ENCODE data around the gene REX1BD.

The REX1BD gene

DNA sequence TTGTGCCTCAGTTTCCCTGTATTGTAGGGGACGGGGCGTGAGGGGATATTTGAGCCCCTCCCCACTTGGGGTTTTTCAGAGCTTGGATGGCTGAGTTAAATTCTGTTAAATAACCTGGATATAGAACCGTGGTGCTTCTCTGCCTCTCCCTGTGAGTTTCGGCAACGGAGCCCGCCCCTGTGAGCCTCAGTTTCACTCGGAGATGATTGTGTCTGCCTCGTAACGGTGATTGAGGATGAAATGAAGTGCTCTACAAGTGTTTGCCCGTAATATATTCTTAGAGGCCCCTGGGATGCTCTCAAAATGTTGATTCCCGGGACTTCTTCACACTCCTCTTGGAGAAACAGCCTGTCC lies 30.4 kb upstream of the REX1BD start:
- Histone ChIP-seq H3K27me3 (ENCODE audit: control insufficient read depth in 1 of 2, insufficient read depth in 2 of 2, low read length in 2 of 2) (no peaks in the 10 kb centered on the region), H3K4me3 (ENCODE audit: low read length in 2 of 2) (peak overlapping the region; percentile 92 to 95), H3K36me3 (ENCODE audit: control insufficient read depth in 2 of 2, insufficient read depth in 2 of 2, low read length in 2 of 2) (peaks cover 4 to 6% of the 10 kb centered on the region in 2 donors), H3K27ac (ENCODE audit: low read length) (peak overlapping the region; percentile 93), H3K9ac (ENCODE audit: low read length in 2 of 2) (peak overlapping the region; percentile 96 to 99), H3K9me3 (ENCODE audit: control insufficient read depth in 2 of 2, low read length in 2 of 2) (no peaks in the 10 kb centered on the region), H3K4me1 (ENCODE audit: control insufficient read depth, insufficient read depth, low read length) (peaks cover 13% of the 10 kb centered on the region)

DNA sequence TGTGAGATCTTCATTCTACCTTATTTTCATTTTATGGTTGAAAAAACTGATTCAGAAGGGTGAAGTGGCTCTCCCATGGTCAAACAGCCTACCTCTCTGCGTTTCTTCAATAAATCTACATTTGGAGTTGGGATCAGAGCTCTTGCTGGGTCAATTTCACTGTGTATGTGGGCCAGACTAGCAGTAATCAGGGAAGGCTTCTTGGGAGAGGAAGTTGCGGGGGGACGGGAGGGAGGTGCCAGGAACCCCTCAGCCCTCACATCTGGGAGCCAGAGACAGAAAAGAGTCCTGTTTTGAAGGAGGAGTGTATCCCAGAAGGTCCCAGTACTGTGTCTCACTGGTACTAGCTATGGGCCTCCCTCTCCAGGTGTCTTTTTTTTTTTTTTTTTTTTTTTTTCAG lies 30.0 kb upstream of the REX1BD start:
- Histone ChIP-seq H3K4me3 (ENCODE audit: low read length in 2 of 2) (peak overlapping the region; percentile 92 to 95), H3K36me3 (ENCODE audit: control insufficient read depth in 2 of 2, insufficient read depth in 2 of 2, low read length in 2 of 2) (peaks cover 4 to 9% of the 10 kb centered on the region in 2 donors), H3K27me3 (ENCODE audit: control insufficient read depth in 1 of 2, insufficient read depth in 2 of 2, low read length in 2 of 2) (no peaks in the 10 kb centered on the region), H3K9ac (ENCODE audit: low read length in 2 of 2) (peak overlapping the region; percentile 96 to 99), H3K9me3 (ENCODE audit: control insufficient read depth in 2 of 2, low read length in 2 of 2) (no peaks in the 10 kb centered on the region), H3K27ac (ENCODE audit: low read length) (peak overlapping the region; percentile 93), H3K4me1 (ENCODE audit: control insufficient read depth, insufficient read depth, low read length) (peaks cover 13% of the 10 kb centered on the region)

DNA sequence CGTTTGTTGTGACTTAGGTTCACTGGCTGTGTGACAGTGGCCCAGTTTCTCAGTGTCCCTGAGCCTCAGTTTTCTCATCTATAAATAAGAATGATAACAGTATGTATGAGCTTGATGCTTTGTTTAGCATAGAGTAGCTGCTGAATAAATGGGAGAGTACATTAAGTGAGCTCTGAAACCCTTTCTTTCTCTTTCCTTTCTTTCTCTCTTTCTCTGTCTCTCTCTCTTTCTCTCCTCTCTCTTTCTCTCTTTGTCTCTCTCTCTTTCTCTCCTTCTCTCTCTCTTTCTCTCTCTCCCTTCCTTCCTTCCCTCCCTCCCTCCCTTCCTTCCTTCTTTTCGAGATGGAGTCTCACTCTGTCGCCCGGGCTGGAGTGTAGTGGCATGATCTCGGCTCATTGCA lies 28.9 kb upstream of the REX1BD start:
- H3K4me3 ChIP-seq (ENCODE audit: low read length in 2 of 2): no peak overlapping the region
- no peak overlapping the region for H3K27ac ChIP-seq (ENCODE audit: low read length)
- H3K9me3 ChIP-seq (ENCODE audit: control insufficient read depth in 2 of 2, low read length in 2 of 2): no peaks in the 10 kb centered on the region
- peaks cover 7 to 15% of the 10 kb centered on the region in 2 donors for H3K36me3 ChIP-seq (ENCODE audit: control insufficient read depth in 2 of 2, insufficient read depth in 2 of 2, low read length in 2 of 2)
- H3K4me1 ChIP-seq (ENCODE audit: control insufficient read depth, insufficient read depth, low read length): peaks cover 13% of the 10 kb centered on the region
- H3K27me3 ChIP-seq (ENCODE audit: control insufficient read depth in 1 of 2, insufficient read depth in 2 of 2, low read length in 2 of 2): no peaks in the 10 kb centered on the region
- H3K9ac ChIP-seq (ENCODE audit: low read length in 2 of 2): no peak overlapping the region

DNA sequence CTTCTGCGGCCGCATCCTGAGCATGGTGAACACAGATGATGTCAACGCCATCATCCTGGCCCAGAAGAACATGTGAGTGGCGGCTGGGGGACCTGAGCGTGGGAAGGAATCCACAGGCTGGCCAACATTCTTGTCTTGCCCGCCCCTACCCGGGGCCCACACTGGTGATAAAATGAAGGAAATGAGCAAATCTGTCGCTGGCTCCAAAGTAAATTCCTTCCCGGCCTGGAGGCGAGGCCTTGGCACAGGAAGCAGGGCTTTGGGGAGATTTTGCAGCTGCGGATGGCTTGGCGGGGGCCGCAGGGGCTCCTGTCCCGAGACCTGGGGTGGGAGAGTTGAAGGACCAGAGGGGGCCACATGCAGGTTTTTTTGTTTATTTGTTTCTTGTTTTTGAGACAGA lies 26.5 kb upstream of the REX1BD start:
- Histone ChIP-seq H3K4me1 (ENCODE audit: control insufficient read depth, insufficient read depth, low read length) (peaks cover 13% of the 10 kb centered on the region), H3K9ac (ENCODE audit: low read length in 2 of 2) (no peak overlapping the region), H3K27me3 (ENCODE audit: control insufficient read depth in 1 of 2, insufficient read depth in 2 of 2, low read length in 2 of 2) (no peaks in the 10 kb centered on the region), H3K4me3 (ENCODE audit: low read length in 2 of 2) (no peak overlapping the region), H3K27ac (ENCODE audit: low read length) (no peak overlapping the region), H3K36me3 (ENCODE audit: control insufficient read depth in 2 of 2, insufficient read depth in 2 of 2, low read length in 2 of 2) (peaks cover 18 to 29% of the 10 kb centered on the region in 2 donors), H3K9me3 (ENCODE audit: control insufficient read depth in 2 of 2, low read length in 2 of 2) (no peaks in the 10 kb centered on the region)

DNA sequence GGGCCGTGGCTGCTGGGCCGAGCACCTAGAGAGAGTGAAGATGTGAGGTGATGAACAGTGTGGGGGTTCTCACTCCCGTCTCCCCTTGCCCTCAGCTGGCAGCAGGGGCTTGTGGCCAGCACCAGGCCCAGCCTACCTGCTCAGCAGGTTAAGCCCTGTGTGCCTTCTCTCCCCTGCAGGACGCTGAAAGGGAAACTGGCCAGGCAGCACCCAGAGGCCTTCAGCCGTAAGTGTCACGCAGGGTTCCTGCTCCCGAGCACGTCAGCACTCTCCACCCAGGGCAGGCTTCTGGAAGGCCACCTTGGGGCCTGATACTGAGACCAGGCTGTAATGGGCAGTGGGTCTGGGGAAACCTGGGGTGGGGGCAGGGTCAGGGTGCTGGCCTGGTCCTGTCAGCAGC lies 21.6 kb upstream of the REX1BD start:
- H3K27ac ChIP-seq (ENCODE audit: low read length): no peak overlapping the region
- no peaks in the 10 kb centered on the region for H3K27me3 ChIP-seq (ENCODE audit: control insufficient read depth in 1 of 2, insufficient read depth in 2 of 2, low read length in 2 of 2)
- no peak overlapping the region for H3K9ac ChIP-seq (ENCODE audit: low read length in 2 of 2)
- peaks cover 35 to 46% of the 10 kb centered on the region in 2 donors for H3K36me3 ChIP-seq (ENCODE audit: control insufficient read depth in 2 of 2, insufficient read depth in 2 of 2, low read length in 2 of 2)
- H3K4me3 ChIP-seq (ENCODE audit: low read length in 2 of 2): no peak overlapping the region
- no peaks in the 10 kb centered on the region for H3K4me1 ChIP-seq (ENCODE audit: control insufficient read depth, insufficient read depth, low read length)
- no peaks in the 10 kb centered on the region for H3K9me3 ChIP-seq (ENCODE audit: control insufficient read depth in 2 of 2, low read length in 2 of 2)

DNA sequence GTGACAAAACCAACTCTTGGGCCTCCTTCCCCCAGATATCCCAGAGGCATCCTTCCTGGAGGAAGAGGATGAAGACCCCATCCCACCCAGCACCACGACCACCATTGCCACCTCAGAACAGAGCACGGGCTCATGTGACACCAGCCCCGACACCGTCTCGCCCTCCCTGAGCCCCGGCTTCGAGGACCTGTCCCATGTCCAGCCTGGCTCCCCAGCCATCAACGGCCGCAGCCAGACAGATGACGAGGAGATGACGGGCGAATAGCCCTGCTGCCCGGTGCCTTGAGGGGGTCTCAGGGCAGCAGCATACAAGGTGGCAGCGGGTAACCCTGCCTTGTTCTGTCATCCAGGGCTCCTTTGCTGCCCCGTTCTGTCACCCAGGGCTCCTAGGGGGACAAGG lies 20.2 kb upstream of the REX1BD start:
- Histone ChIP-seq H3K4me1 (ENCODE audit: control insufficient read depth, insufficient read depth, low read length) (peaks cover 12% of the 10 kb centered on the region), H3K36me3 (ENCODE audit: control insufficient read depth in 2 of 2, insufficient read depth in 2 of 2, low read length in 2 of 2) (peaks cover 32 to 41% of the 10 kb centered on the region in 2 donors), H3K27me3 (ENCODE audit: control insufficient read depth in 1 of 2, insufficient read depth in 2 of 2, low read length in 2 of 2) (no peaks in the 10 kb centered on the region), H3K9ac (ENCODE audit: low read length in 2 of 2) (no peak overlapping the region), H3K27ac (ENCODE audit: low read length) (no peak overlapping the region), H3K4me3 (ENCODE audit: low read length in 2 of 2) (no peak overlapping the region), H3K9me3 (ENCODE audit: control insufficient read depth in 2 of 2, low read length in 2 of 2) (no peaks in the 10 kb centered on the region)

DNA sequence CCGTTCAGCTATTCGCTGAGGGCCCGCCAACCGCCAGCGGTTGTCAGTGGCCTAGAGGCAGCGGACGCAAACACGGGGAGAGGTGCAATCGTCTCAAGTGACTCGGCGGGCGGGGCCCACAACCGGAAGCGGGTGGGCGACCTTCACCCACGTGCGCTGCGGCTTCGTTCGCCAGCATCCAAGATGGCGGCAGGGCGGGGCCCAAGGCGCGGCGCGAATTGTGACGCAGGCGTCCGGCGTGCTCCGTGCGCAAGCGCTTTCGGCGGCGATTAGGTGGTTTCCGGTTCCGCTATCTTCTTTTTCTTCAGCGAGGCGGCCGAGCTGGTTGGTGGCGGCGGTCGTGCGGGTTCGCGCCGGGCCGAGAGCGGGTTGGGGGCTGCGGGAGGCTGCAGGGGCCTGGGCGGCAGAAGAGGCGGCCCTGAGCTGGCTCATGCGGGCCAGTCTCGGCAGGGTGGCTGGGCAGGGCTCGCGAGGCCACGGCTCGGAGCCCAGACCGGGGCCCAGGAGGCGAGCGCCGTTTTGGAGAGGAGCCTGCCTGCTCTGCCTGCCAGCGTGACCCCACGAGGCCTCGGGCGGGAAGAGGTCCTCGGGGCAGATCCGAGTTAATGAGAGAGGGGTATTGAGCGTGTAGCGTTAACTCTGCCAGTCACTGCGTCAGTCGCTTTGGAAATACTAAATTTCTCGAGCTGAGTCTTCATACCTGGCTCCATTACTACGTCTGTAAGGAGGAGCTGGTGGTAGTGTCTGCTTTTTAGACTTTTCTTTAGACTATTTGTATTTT lies 16.8 kb upstream of the REX1BD start, which contains the start of gene UBA52:
TSS of gene UBA52 (plus strand) at position 294 of the 781 bp plus-strand sequence. CDS start 1,444 bp downstream, outside the sequence.
- Histone ChIP-seq H3K9me3 (ENCODE audit: control insufficient read depth in 2 of 2, low read length in 2 of 2) (no peaks in the 10 kb centered on the region), H3K27me3 (ENCODE audit: control insufficient read depth in 1 of 2, insufficient read depth in 2 of 2, low read length in 2 of 2) (no peaks in the 10 kb centered on the region), H3K4me3 (ENCODE audit: low read length in 2 of 2) (peak within 1 kb of the TSS; percentile 95 to 97), H3K4me1 (ENCODE audit: control insufficient read depth, insufficient read depth, low read length) (peaks cover 15% of the 10 kb centered on the region), H3K36me3 (ENCODE audit: control insufficient read depth in 2 of 2, insufficient read depth in 2 of 2, low read length in 2 of 2) (peaks cover 40 to 44% of the 10 kb centered on the region in 2 donors), H3K9ac (ENCODE audit: low read length in 2 of 2) (peak within 1 kb of the TSS; percentile 95 to 98), H3K27ac (ENCODE audit: low read length) (peak within 1 kb of the TSS; percentile 86)

DNA sequence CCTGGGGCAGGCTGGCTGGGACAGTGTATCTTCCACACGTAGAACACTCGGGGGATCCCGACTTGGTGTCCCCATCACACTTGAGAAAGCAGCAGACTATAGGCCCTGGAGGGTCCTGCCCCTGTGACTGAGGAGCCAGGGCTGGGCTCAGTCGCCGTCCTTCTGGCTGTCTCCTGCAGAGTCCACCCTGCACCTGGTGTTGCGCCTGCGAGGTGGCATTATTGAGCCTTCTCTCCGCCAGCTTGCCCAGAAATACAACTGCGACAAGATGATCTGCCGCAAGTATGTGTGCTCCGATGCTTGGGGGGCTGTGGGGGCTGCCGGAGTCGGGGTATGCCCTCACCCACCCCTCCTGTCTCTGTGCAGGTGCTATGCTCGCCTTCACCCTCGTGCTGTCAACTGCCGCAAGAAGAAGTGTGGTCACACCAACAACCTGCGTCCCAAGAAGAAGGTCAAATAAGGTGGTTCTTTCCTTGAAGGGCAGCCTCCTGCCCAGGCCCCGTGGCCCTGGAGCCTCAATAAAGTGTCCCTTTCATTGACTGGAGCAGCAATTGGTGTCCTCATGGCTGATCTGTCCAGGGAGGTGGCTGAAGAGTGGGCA lies 13.8 kb upstream of the REX1BD start:
- H3K27ac ChIP-seq (ENCODE audit: low read length): no peak overlapping the region
- H3K9me3 ChIP-seq (ENCODE audit: control insufficient read depth in 2 of 2, low read length in 2 of 2): no peaks in the 10 kb centered on the region
- H3K4me3 ChIP-seq (ENCODE audit: low read length in 2 of 2): no peak overlapping the region
- H3K4me1 ChIP-seq (ENCODE audit: control insufficient read depth, insufficient read depth, low read length): peaks cover 15% of the 10 kb centered on the region
- no peaks in the 10 kb centered on the region for H3K27me3 ChIP-seq (ENCODE audit: control insufficient read depth in 1 of 2, insufficient read depth in 2 of 2, low read length in 2 of 2)
- peaks cover 20 to 32% of the 10 kb centered on the region in 2 donors for H3K36me3 ChIP-seq (ENCODE audit: control insufficient read depth in 2 of 2, insufficient read depth in 2 of 2, low read length in 2 of 2)
- H3K9ac ChIP-seq (ENCODE audit: low read length in 2 of 2): no peak overlapping the region

DNA sequence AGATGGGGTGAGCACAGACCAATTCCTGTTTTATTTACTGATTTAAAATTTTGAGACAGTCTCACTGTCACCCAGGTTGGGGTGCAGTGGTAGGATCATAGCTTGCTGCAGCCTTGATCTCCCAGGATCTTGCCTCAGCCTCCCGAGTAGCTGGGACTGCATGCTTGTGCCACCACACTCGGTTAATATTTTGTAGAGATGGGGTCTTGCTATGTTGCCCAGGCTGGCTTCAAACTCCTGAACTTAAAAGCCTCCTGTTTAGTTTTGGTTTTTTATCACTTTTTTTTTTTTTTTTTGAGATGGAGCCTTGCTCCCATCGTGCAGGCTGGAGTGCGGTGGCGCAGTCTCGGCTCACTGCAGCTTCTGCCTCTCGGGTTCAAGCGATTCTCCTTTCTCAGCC lies 12.2 kb upstream of the REX1BD start:
- no peaks in the 10 kb centered on the region for H3K27me3 ChIP-seq (ENCODE audit: control insufficient read depth in 1 of 2, insufficient read depth in 2 of 2, low read length in 2 of 2)
- H3K27ac ChIP-seq (ENCODE audit: low read length): no peak overlapping the region
- H3K9me3 ChIP-seq (ENCODE audit: control insufficient read depth in 2 of 2, low read length in 2 of 2): no peaks in the 10 kb centered on the region
- peaks cover 15% of the 10 kb centered on the region for H3K4me1 ChIP-seq (ENCODE audit: control insufficient read depth, insufficient read depth, low read length)
- no peak overlapping the region for H3K9ac ChIP-seq (ENCODE audit: low read length in 2 of 2)
- H3K4me3 ChIP-seq (ENCODE audit: low read length in 2 of 2): no peak overlapping the region
- H3K36me3 ChIP-seq (ENCODE audit: control insufficient read depth in 2 of 2, insufficient read depth in 2 of 2, low read length in 2 of 2): peaks cover 20 to 32% of the 10 kb centered on the region in 2 donors

DNA sequence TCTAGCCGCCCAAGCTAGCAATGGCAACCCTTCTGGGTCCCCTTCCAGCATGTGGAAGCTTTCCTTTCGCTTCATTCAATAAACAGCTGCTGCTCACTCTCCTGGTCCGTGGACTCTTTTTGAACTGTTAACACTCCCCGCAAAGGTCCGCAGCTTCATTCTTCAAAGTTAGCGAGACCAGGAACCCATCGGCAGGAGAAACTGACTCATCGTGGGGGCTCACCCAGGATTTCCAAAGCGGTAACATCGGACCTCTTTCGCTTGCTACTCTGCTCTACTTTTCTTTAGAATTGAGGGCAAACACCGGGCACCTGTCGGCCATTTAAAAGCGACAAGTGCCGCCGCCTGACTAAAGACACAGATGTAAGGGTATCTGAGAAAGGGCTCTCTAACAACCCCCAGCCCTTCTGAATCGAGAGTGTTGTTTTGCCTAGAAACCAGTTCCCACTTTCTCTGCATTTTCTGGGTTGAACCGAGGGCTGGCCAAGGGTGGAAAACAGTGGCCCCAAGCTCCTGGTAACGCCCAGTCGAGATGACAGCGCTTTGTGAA lies 11.2 kb upstream of the REX1BD start:
- no peak overlapping the region for H3K4me3 ChIP-seq (ENCODE audit: low read length in 2 of 2)
- H3K27ac ChIP-seq (ENCODE audit: low read length): no peak overlapping the region
- H3K9me3 ChIP-seq (ENCODE audit: control insufficient read depth in 2 of 2, low read length in 2 of 2): no peaks in the 10 kb centered on the region
- H3K4me1 ChIP-seq (ENCODE audit: control insufficient read depth, insufficient read depth, low read length): peaks cover 12% of the 10 kb centered on the region
- H3K36me3 ChIP-seq (ENCODE audit: control insufficient read depth in 2 of 2, insufficient read depth in 2 of 2, low read length in 2 of 2): peaks cover 20 to 32% of the 10 kb centered on the region in 2 donors
- no peak overlapping the region for H3K9ac ChIP-seq (ENCODE audit: low read length in 2 of 2)
- H3K27me3 ChIP-seq (ENCODE audit: control insufficient read depth in 1 of 2, insufficient read depth in 2 of 2, low read length in 2 of 2): no peaks in the 10 kb centered on the region

DNA sequence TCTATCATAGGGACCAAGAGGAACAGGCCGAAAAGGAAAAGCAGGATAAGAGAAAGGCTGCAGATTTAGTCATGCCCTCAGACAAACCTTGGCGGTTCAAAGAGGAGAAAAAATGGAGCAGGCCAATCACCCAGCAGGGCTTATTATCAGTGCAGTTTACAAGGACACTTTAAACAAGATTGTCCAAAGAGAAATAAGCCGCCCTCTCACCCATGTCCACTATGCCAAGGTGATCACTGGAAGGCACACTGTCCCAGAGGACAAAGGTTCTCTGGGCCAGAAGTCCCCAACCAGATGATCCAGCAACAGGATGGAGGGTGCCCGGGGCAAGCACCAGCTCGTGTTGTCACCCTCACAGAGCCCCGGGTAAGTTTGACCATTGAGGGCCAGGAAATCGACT lies 8.3 kb upstream of the REX1BD start:
- H3K9ac ChIP-seq (ENCODE audit: low read length in 2 of 2): no peak overlapping the region
- H3K27me3 ChIP-seq (ENCODE audit: control insufficient read depth in 1 of 2, insufficient read depth in 2 of 2, low read length in 2 of 2): no peaks in the 10 kb centered on the region
- H3K9me3 ChIP-seq (ENCODE audit: control insufficient read depth in 2 of 2, low read length in 2 of 2): no peaks in the 10 kb centered on the region
- H3K27ac ChIP-seq (ENCODE audit: low read length): no peak overlapping the region
- no peak overlapping the region for H3K4me3 ChIP-seq (ENCODE audit: low read length in 2 of 2)
- peaks cover 6 to 16% of the 10 kb centered on the region in 2 donors for H3K36me3 ChIP-seq (ENCODE audit: control insufficient read depth in 2 of 2, insufficient read depth in 2 of 2, low read length in 2 of 2)
- no peaks in the 10 kb centered on the region for H3K4me1 ChIP-seq (ENCODE audit: control insufficient read depth, insufficient read depth, low read length)

Data from stomach smooth muscle (tissue), 2 donors.